ENCODE measurements around the gene TMEM40. TPM values are rescaled to one million over a fixed set of nuclear protein-coding genes. Genes with fewer than 3 reads are reported as not detected.

TMEM40 gene
- total and polyA plus RNA-seq, 9 of the 15 experiments (the other 6 are each of a cell fraction or from before 2014, with no cell fraction given): 0.11 to 0.31 (median 0.14) TPM; not detected in 6

DNA sequence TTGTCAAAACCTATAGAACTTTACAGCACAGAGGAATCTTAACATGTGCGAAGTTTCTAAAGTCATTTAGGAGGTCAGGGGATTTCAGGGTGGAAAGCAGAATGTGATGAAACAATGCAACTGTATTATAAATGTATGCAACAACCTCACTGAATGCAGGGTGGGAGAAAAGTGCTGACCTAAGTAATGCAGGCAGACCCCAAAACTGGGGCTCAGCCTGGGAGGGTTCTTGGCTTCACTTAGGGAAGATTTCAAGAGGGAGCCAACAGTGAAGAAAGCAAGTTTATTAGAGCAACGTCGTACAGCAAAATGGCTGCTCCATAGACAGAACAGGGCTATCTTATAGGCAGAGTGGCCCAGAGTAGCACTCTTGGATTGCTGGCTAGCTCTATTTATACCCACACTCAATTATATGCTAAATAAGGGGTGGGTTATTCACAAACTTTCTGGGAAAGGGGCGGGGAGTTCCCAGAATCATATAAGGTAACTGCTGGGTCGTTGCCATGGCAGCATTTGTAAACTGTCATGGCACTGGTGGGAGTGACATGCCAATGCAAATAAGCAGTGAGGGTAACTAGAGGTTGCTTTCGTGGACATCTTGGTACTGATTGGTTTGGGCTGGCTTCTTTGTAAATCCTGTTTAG, 23.2 kb upstream of the TMEM40 start (continued):
- TF ChIP-seq RERE (CRISPR knock-in tag; IDR thresholded peaks at IDR 0.05; ENCODE audit: borderline replicate concordance) (no peak), TBL1XR1 (IDR thresholded peaks at IDR 0.05; ENCODE audit: low read length in 2 of 2) (no peak; a peak in 1 of 4 replicates), ZNF324 (CRISPR knock-in tag; IDR thresholded peaks at IDR 0.05) (no peak), HIVEP1 (CRISPR knock-in tag; IDR thresholded peaks at IDR 0.05) (no peak), ZNF12 (CRISPR knock-in tag; IDR thresholded peaks at IDR 0.05) (no peak), SIRT6 (IDR thresholded peaks at IDR 0.05; ENCODE audit: low read depth, low read length) (no peak), NONO (IDR thresholded peaks at IDR 0.05; ENCODE audit: low read depth in 2 of 2, low read length in 1 of 2) (no peak), SNRNP70 (optimal IDR thresholded peaks at IDR 0.05; ENCODE audit: low read depth, low read length) (no peak), PATZ1 (CRISPR knock-in tag; IDR thresholded peaks at IDR 0.05; ENCODE audit: borderline replicate concordance) (no peak), RAD21 (CRISPR knock-in tag; conservative IDR thresholded peaks at IDR 0.05 in 1 of 2, IDR thresholded peaks at IDR 0.05 in 1 of 2) (no peak)
- TF ChIP-seq, protein P1, sequence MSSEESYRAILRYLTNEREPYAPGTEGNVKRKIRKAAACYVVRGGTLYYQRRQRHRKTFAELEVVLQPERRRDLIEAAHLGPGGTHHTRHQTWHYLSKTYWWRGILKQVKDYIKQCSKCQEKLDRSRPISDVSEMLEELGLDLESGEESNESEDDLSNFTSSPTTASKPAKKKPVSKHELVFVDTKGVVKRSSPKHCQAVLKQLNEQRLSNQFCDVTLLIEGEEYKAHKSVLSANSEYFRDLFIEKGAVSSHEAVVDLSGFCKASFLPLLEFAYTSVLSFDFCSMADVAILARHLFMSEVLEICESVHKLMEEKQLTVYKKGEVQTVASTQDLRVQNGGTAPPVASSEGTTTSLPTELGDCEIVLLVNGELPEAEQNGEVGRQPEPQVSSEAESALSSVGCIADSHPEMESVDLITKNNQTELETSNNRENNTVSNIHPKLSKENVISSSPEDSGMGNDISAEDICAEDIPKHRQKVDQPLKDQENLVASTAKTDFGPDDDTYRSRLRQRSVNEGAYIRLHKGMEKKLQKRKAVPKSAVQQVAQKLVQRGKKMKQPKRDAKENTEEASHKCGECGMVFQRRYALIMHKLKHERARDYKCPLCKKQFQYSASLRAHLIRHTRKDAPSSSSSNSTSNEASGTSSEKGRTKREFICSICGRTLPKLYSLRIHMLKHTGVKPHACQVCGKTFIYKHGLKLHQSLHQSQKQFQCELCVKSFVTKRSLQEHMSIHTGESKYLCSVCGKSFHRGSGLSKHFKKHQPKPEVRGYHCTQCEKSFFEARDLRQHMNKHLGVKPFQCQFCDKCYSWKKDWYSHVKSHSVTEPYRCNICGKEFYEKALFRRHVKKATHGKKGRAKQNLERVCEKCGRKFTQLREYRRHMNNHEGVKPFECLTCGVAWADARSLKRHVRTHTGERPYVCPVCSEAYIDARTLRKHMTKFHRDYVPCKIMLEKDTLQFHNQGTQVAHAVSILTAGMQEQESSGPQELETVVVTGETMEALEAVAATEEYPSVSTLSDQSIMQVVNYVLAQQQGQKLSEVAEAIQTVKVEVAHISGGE (CRISPR knock-in tag; IDR thresholded peaks at IDR 0.05): no peak
